HepG2 (cell line): ENCODE measurements around the gene NAA16.

Experiments used
- MAZ ChIP-seq, 2 experiments: sonication (generic) in 1 of 2; formaldehyde crosslinking in 1 of 2; IDR thresholded peaks; 2 replicates each; pipeline versions ENCODE4 v1.5.0 to v1.6.1; 2012 to 2020; ENCODE audit warnings: low read depth in 2 of 2, mild to moderate bottlenecking in 2 of 2, borderline replicate concordance in 1 of 2, improper control_type of control experiment in 1 of 2, low read length in 1 of 2, missing genetic modification reagents in 1 of 2, moderate library complexity in 1 of 2
- ZNF138 ChIP-seq: sonication (generic); formaldehyde crosslinking; IDR thresholded peaks from 2 replicates; pipeline ENCODE4 v1.5.0; 2020; ENCODE audit warnings: mild to moderate bottlenecking, low read depth, missing genetic modification reagents
- ZNF616 ChIP-seq: sonication (generic); formaldehyde crosslinking; IDR thresholded peaks from 2 replicates; pipeline ENCODE4 v1.5.0; 2020; ENCODE audit warnings: low read depth, mild to moderate bottlenecking, missing genetic modification reagents
- ZNF841 ChIP-seq: sonication (generic); formaldehyde crosslinking; IDR thresholded peaks from 2 replicates; pipeline ENCODE4 v1.8.1; 2023; ENCODE audit warnings: missing genetic modification reagents, borderline replicate concordance

GRCh38 chr13:41263261-41263971, 47.7 kb upstream of the NAA16 start, which contains the start of gene MTRF1:
- TF ChIP-seq ZNF138 (CRISPR knock-in tag) (no peak), ZNF841 (no peak), ZNF616 (CRISPR knock-in tag) (no peak), MAZ (IDR thresholded peaks at IDR 0.05; ENCODE audit: borderline replicate concordance, low read depth, low read length) (peak; percentile 69; the same call in 1 of the 2 replicates), MAZ (CRISPR knock-in tag; IDR thresholded peaks at IDR 0.05; ENCODE audit: low read depth) (peak; percentile 68; the same call in 1 of the 2 replicates)
